ENCODE data around the gene CRTAC1.

Gene CRTAC1, protein sequence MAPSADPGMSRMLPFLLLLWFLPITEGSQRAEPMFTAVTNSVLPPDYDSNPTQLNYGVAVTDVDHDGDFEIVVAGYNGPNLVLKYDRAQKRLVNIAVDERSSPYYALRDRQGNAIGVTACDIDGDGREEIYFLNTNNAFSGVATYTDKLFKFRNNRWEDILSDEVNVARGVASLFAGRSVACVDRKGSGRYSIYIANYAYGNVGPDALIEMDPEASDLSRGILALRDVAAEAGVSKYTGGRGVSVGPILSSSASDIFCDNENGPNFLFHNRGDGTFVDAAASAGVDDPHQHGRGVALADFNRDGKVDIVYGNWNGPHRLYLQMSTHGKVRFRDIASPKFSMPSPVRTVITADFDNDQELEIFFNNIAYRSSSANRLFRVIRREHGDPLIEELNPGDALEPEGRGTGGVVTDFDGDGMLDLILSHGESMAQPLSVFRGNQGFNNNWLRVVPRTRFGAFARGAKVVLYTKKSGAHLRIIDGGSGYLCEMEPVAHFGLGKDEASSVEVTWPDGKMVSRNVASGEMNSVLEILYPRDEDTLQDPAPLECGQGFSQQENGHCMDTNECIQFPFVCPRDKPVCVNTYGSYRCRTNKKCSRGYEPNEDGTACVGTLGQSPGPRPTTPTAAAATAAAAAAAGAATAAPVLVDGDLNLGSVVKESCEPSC

DNA sequence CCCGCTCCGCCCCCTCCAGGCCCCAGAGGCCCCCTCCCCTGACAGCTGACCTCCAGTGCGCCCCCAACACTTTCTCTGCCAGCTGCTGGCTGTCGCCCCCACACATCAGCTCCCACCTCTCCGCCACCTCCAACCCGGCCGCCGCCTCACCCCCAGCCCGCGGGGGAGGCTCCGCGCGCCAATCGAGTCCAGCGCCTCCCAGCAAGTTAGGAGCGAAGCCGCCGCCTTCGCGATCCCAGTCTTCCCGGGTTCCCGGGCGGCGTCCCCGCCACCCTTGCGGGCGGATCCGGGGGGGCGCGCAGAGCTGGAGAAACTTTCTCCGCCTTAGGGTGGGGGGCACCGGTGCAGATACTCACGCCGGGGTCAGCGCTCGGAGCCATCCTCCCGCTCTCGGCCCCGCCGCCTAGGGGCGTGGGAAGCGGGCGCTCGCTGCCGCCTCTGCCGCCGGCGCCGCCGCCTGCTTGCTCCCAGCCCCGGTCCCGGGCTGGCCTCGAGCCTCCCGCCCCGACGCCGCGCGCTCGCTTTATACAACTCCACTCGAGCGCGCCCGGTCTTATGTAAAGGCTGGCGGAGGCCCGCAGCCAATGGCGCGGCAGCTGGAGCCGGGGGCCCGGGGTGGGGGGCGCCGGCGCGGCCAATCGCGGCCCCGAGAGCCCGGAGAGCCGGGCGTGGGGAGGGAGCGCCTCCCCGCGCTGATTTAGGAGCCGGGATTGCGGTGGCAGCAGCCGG, at the start of gene CRTAC1:
Gene CRTAC1 (minus strand): TSS at position 529 of the 729 bp plus-strand sequence. CDS start 149 bp downstream, at position 380.
- no peak for DNase-seq (ENCODE audit: low read depth)

DNA sequence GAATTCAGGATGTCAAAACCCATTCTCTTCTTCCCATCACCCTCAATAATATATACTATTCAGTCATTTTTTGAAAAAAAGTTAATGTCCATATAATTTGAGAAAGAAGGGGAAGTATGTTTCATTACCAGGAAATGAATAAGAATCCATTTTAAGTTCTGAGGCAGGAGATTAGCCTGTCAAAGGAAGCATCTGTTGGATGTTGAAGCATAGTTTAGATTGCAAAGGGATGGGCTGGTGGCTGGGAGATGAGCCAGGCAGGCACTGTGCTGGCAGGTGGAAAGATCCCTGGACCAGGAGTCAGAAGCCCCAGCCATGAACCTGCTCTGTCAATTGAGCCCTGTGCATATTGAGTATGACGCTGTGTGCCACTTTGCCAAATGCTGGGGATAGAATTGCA, 48.4 kb upstream of the CRTAC1 start:
- DNase-seq (ENCODE audit: low read depth): no peak

DNA sequence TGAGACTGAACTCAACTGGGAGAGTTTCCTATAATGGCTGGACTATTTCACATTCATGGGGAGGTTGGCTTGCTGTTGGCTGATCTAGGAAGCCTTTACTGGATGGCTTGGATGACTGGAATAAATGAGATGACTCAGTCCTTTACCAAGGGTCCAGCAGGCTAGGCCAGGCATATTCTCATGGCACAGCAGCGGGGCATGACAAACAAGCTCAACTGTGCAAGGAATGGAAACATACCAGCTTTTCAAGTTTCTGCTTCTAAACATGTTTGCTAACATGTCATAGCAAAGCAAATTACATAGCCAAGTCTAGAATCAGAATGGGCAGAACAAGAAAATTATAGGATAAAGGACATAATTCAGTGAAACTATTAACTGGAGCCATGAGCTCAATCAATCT, 46.8 kb upstream of the CRTAC1 start:
- no peak for DNase-seq (ENCODE audit: low read depth)

DNA sequence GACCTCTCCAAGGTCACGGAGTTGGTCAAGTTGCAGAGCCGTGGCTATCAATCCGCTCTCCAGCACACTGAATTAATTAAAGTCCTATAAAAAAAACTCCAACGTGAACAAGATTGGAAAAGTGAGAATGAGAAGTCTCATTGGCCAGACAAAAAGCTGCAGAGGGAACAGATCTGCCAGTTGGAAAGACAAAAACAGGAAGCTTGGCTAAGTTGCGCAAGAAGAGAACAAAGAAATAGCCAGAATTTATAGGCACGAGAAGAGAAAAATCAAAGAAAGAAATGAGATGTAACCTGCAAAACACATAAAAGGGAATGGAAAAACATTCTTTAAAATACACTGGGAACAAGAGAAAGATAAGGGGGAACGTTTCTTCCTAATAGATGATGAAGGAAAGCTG, 45.7 kb upstream of the CRTAC1 start:
- no peak for DNase-seq (ENCODE audit: low read depth)

DNA sequence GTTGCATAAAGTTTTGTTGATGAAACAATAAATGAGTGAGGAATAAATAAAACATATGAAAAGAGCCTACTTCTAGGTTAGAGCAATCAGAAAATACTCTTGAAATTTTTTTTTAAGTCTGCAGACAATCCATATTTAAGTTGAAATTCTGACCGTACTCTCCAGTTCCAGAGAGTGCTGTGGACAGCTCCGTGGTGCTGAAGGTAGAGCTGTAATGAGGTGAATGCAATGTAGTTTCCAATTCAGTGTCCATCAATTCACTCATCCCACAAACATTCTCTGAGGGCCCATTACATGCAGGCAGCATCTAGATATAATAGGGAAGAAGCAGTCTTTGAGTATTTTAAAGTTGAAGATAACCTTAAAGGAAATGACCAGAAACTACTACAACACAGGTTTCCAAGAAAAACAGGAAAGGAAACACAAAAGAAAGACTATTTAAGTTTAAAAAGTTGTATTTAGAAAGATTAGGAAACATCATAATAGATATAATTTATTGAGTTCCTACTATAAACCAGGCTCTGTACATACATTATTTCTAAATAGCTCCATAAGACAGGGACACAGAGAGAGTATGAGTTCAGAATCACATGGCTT, 44.0 kb upstream of the CRTAC1 start:
- DNase-seq (ENCODE audit: low read depth): no peak

DNA sequence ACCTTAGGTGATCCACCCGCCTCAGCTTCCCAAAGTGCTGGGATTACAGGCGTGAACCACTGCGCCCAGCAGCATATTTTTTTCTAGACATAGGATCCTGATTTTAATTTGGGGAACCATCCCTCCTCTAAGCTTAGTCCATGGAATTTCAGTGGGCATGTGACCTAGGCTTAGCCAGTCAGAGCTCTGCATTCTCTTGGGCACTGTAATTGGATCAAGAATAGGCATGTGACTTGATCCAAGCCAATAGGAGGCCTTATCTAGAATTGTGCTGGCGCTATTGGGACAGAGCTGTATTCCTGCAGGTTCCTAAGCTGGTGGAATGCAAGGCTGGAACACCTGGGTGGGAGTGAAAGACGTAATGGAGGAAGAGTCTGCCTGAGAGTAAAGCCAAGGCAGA, 36.7 kb upstream of the CRTAC1 start:
- DNase-seq (ENCODE audit: low read depth): no peak

DNA sequence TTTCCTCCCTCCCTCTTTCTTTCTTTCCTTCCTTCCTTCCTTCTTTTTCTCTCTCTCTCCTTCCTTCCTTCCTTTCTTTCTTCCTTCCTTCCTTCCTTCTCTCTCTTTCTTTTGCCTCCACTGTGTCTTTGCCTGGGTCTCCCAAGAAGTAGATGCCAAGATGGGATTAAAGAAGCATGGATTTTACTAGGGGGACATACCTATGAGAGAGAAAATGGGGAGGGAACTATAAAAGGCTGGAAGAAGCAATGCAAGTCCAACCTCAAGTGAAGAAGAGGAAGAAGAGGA, 33.3 kb upstream of the CRTAC1 start:
- DNase-seq (ENCODE audit: low read depth): no peak

DNA sequence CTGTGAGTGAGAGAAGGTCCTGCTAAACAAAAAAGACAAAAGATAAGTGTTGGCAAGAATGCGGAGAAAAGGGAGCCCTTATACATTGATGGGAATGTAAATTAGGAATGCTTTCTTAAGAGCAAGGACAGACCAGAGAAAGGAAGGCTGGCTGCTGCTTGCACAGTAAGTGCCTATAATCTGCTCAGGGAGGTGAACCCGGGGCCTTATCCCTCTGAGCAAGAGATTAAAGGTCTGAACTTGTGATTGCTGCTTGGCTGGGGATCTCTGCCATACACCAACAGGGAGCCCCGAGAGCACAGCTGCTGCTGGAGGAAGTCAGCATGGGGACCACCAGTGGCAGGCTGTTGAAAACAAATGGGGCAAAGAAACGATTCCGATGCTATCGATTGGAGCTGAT, 32.0 kb upstream of the CRTAC1 start:
- no peak for DNase-seq (ENCODE audit: low read depth)

DNA sequence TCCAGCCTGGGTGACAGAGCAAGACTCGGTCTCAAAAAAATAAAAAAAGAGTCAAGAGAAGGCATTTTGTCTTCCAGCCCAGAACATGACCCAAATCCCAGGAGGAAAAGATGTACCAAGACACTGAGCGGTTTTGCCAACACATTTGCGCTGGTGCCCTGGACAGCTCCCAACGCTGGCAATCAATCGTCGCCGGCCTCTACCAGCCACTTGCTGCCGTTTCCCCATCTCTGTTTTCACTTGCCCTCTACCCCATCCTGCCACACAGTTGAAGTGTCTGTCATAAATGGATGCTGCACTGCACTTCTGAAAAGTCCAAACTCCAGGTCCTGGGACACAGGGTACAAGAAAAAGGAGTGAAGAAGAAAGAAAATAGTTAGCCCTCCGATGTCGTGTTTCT, 29.7 kb upstream of the CRTAC1 start:
- DNase-seq (ENCODE audit: low read depth): no peak

DNA sequence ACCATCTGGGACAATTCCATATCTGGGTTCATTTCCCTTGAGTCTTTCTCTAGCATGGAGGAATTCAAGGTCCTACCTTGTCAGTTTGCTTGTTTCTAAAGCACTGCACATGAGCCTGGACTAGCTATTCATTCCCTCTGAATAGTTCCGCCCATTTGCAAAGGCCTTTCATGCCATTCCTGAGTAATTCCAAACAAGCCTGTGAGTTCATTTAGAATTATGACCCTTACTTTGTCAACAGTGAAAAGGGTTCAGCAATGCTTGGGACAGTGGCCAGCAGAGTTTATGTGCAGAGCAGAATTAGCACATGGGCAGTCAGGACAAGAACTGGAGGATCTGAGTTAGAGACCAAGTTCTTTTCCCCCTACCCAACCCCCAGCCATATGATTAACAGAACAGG, 27.9 kb upstream of the CRTAC1 start:
- no peak for DNase-seq (ENCODE audit: low read depth)

DNA sequence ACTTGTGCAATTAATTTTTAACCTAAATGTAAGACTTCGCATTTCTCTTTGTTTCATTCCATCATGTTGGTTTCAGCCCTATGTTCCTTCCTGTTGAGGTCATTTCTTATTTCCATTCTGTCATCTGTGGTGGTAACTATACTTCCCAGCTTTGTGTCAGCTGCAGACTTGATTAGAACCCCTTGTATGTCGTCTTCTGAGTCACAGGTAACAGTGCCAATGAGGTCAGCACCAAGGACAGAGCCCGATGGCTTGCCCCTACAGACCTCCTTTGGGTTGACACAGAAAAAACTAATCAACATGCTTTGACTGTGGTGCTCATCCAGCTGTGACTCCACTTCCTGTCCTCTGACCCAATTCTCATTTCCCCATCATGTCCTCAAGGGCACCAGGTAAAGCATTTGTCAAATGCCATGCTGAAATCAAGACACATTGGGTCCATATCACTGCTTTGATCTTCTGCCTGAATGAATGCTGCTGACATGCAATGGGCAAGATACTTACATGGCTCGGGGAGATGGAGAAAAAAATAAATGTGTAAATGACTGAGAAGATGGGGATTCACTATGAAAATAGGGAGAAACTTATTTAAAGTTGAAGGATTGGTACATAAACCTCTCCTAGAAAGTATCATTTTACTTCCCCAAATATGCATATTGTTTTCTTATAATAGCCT, 25.6 kb upstream of the CRTAC1 start:
- no peak for DNase-seq (ENCODE audit: low read depth)

DNA sequence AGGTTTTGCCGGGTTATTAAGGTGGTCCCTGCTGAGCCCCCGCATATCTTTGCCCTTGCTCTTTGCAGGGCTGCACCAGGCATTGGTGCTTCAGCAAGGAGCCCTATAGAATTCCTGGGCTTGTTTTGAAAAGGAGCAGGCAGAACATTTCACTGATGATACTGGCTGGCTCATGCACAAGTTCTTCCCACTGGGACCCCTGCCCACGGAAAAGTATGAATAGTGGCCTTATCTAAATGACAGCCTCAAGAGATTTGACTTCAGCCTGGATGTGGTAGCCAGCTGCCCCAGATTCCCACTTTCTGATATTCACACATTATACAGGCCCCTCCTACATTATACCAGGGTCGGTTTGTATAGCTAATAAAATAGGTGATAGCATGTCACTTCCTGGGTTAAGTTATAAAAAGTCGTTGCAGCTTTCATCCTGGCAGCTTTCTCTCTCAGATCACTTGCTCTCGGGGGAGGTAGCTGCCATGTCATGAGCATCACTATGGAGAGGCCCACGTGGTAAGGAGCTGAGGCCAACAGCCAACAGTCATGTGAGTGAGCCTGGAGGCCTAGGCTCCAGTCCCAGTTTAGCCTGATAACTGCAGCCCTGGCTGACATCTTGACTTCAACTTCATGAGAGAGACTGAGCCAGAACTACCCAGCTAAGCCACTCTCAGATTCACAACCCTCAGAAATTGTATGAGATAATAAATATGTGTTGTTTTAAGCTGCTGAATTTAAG, 16.8 kb upstream of the CRTAC1 start:
- no peak for DNase-seq (ENCODE audit: low read depth)

DNA sequence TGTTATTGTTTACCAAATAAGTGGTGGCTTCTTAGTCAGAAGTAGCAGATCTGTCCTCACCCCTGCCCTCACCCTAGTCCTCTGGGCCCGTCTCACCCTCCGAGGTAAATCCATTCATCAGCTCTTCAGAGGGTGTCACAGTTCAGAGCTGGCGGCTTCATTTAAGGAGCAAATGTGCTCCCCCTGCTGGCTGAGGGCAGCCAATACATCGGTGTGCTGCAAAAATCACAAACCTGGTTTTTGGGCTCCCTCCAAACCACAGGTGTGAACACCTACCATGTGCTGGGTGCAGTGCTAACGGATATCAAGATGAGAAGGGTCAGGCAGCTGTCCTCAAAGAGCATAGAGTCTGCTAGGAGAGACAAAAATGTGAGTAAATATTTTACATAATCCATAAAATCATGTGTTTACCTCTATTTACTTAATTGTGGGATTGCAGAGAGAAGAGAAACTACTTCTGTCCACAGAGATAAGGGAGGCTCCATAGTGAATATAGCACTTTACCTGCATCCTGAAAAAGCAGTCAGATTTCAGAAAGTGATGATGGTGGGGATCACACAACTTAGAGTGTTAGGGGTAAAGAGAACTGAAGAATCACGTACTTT, 15.5 kb upstream of the CRTAC1 start:
- DNase-seq (ENCODE audit: low read depth): peak; percentile 39

DNA sequence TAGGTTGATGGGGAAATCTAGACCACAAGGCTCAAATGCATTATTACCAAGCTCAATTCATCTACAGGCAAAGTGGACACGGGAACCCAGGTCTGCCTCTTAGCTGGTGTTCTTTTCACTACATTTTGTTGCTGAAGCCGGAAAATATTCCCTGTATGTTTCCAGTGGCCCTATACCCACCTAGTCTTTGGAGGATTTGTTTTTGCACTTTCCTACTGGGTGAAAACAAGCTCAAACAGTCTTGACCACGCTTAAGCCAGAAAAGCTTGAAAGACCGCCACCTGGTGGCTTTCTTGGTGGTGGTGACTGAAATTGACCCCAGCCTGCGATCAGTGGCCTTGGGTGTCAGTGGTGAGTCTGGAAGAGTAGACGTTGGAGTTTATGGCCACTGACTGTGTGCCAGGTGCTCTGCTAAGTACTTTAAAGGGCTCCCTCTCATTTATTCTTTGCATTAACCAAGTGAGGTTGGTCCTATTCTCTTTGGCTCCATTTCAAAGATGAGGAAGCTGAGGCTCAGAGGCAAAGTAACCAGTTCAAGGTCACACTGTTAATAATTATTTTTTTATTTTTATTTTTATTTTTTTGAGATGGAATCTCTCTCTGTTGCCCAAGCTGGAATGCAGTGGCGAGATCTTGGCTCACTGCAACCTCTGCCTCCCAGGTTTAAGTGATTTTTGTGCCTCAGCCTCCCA, 11.1 kb upstream of the CRTAC1 start:
- DNase-seq (ENCODE audit: low read depth): peak; percentile 3

DNA sequence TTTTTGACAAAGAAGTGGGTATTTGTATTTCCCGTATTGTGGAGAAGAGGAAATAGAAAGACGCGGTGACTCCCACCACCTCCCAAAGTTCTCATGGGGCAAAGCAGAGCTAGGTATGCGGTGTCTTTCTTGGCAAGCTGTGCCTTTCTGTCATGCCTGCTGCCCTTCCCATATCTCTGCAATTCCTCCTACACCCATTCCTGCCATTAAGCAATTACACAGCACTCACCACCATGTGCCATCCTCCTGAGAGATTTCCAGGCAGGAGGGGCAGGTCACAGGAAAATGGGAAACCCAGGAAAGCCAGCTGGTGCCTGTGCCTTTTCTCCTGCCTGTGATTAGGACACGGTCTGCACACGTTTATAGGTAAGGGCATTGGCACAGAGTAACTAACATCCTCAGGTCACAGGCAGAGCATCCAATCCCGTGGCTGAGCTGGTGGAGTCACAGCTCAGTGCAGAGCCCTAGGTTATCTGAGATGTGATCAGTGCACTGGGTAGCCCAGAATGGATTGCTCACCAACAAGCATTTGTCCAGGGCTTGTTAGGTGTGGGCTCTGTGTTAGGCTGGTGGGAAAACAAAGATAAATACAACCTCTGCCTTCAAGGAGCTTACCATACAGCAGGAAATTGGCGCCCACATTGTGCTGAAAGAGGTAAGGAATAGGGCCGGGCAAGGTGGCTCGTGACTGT, 9.4 kb upstream of the CRTAC1 start:
- DNase-seq (ENCODE audit: low read depth): no peak

DNA sequence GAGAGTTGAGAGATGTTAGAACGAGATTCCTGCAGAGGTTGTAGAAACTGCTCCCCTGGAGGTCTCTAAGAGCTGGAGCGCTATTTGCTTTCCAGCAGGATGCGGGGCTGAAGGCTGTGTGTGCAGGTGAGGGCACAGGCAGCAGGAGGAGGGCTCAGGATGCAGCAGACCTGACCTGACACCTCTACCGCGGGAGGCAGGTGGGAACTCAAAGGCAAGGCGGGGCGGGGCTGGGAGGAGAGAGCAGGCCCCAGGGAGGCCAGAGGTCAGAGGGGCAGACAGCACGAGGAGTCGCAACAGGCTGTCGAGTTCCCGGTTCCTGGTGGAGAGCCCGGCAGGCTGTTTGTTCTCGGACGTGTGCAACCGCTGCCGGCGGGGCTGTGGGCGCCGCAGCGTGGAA, 7.9 kb upstream of the CRTAC1 start:
- no peak for DNase-seq (ENCODE audit: low read depth)

DNA sequence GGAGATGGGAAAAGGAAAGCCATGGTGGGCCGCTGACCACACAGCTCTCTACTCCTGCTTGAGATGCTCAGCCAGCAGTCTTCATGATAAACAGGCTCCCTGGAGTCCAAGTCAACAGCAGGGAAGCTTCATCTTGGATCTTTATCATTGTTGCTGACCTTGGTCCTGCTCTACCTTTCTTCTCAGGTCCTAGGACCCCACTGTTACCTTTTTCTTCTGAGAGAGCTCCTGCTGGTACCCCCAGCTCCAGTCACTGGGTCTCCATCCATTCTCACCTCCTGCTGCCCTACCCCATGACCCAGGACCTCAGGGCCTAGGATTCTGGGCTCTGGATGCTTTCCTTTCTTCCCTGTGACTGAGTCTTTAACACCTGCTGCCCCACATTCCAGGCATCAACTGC, 5.2 kb upstream of the CRTAC1 start:
- DNase-seq (ENCODE audit: low read depth): no peak

DNA sequence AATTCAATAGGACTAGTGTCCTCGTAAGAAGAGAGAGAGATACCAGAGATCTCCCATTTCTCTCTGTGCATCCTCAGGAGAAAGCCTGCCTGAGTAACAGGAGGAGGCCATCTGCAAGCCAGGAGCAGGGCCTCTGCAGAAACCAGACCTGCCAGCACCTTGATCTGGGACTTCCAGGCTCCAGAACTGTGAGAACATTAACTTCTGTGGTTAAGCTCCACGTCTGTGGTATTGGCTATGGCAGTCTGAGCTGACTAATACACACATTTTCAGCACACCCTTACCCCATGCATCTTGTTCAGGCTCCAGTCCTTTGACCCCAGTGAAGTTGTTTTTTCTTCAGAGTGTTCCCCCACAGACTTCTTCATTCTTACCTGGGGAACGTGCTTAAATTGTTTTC, 3.1 kb upstream of the CRTAC1 start:
- no peak for DNase-seq (ENCODE audit: low read depth)

DNA sequence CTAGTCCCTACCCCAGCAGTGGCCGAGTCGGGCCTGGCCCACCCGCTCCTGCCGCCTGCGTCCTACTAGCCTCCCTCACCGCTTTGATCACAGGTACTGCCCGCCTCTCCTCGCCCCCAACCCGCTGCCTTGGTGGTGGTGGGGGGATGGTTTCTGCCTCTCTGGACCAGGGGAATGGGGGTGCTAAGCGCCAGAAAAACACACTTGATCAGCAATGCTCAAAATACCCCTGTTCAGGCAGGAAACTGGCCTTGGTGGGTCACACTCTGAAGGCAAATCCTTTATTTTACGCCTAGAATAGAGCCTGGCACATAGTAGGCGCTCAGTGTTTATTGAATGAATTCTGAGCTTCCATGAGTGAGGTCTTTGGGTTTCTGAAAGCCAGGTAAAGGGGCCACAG, 1.0 kb upstream of the CRTAC1 start:
- no peak for DNase-seq (ENCODE audit: low read depth)

DNA sequence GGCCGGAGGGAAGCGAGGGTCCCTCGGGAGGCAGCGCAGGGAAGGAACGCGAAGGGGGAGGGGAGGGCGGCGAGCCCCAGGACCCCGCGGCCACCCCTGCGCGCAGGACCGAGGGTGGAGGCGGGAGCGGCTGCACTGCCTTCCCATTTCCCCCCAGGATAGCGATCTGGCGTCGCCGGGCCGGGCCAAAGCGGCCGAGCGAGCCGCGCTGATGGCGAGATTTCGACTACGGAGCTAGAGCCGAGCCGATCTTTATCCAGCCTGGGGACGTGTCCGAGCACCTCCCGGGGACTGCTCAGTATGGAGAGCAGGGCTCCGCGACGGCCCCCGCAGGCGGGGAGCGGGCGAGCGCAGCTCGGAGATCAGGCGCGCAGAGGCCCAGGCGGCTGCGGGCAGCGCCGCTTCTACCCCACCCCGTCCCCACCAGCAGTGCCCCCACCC, 590 bp upstream of the CRTAC1 start:
- DNase-seq (ENCODE audit: low read depth): no peak
